HepG2 (cell line): ENCODE measurements around the gene FSD2. TPM values are rescaled to one million over a fixed set of nuclear protein-coding genes. Genes with fewer than 3 reads are reported as not detected.

ENCODE experiments used
- ARNTL ChIP-seq: sonication (generic); formaldehyde crosslinking; IDR thresholded peaks from 2 replicates; pipeline ENCODE4 v1.4.0; 2020; ENCODE audit warnings: mild to moderate bottlenecking, missing genetic modification reagents
- CENPBD1 ChIP-seq: sonication (generic); formaldehyde crosslinking; IDR thresholded peaks from 2 replicates; pipeline ENCODE4 v1.8.0; 2022; ENCODE audit warnings: missing genetic modification reagents, low read depth, mild to moderate bottlenecking, borderline replicate concordance
- CHD2 ChIP-seq: IDR thresholded peaks from 2 replicates; pipeline ENCODE4 v1.6.1; 2011; ENCODE audit warnings: low read depth, low read length, improper control_type of control experiment
- CSRNP2 ChIP-seq: sonication (generic); formaldehyde crosslinking; conservative IDR thresholded peaks from 2 replicates; pipeline ENCODE4 v1.8.0; 2022; ENCODE audit warnings: low read depth, missing genetic modification reagents
- FOXA1 ChIP-seq, 2 experiments: fragments of 450-650 bp in 1 of 2; sonication (generic) in 1 of 2; formaldehyde crosslinking in 1 of 2; IDR thresholded peaks; 2 replicates each; pipeline versions ENCODE4 v1.4.0 to v1.6.1; 2016 to 2020; ENCODE audit warnings: missing genetic modification reagents in 1 of 2
- GFI1 ChIP-seq: sonication (generic); formaldehyde crosslinking; IDR thresholded peaks from 2 replicates; pipeline ENCODE4 v1.5.0; 2020; ENCODE audit warnings: missing genetic modification reagents, mild to moderate bottlenecking, borderline replicate concordance
- KDM3A ChIP-seq: IDR thresholded peaks from 2 replicates; pipeline ENCODE4 v1.6.1; 2018; ENCODE audit warnings: low read depth, missing compliant biosample characterization
- KLF13 ChIP-seq: sonication (generic); formaldehyde crosslinking; IDR thresholded peaks from 2 replicates; pipeline ENCODE4 v1.4.0; 2020; ENCODE audit warnings: mild to moderate bottlenecking, missing genetic modification reagents
- MED1 ChIP-seq: sonication (generic); formaldehyde crosslinking; IDR thresholded peaks from 2 replicates; pipeline ENCODE4 v1.4.0; 2020; ENCODE audit warnings: missing genetic modification reagents
- NKX3-1 ChIP-seq: sonication (generic); formaldehyde crosslinking; IDR thresholded peaks from 2 replicates; pipeline ENCODE4 v1.5.0; 2020; ENCODE audit warnings: missing genetic modification reagents
- PHF5A ChIP-seq: IDR thresholded peaks from one replicate; pipeline ENCODE4 v1.6.1; 2018; ENCODE audit warnings: low read depth, missing genetic modification reagents; ENCODE audit not compliant: unreplicated experiment
- RELA ChIP-seq: sonication (generic); formaldehyde crosslinking; IDR thresholded peaks from 2 replicates; pipeline ENCODE4 v1.4.0; 2020; ENCODE audit warnings: missing genetic modification reagents
- SMAD3 ChIP-seq: sonication (generic); formaldehyde crosslinking; IDR thresholded peaks from 2 replicates; pipeline ENCODE4 v1.4.0; 2020; ENCODE audit warnings: missing genetic modification reagents
- SMARCE1 ChIP-seq: fragments of 450-650 bp; IDR thresholded peaks from 2 replicates; pipeline ENCODE4 v1.6.1; 2017; ENCODE audit warnings: borderline replicate concordance
- STAT6 ChIP-seq: sonication (generic); formaldehyde crosslinking; IDR thresholded peaks from 2 replicates; pipeline ENCODE4 v1.4.0; 2020; ENCODE audit warnings: missing genetic modification reagents, mild to moderate bottlenecking, borderline replicate concordance
- THRA ChIP-seq: sonication (generic); formaldehyde crosslinking; IDR thresholded peaks from 2 replicates; pipeline ENCODE4 v1.4.0; 2020; ENCODE audit warnings: missing genetic modification reagents, borderline replicate concordance
- ZBTB20 ChIP-seq: sonication (generic); formaldehyde crosslinking; IDR thresholded peaks from 2 replicates; pipeline ENCODE4 v1.8.1; 2023; ENCODE audit warnings: missing genetic modification reagents, low read depth, mild to moderate bottlenecking, borderline replicate concordance
- ZFP37 ChIP-seq: sonication (generic); formaldehyde crosslinking; IDR thresholded peaks from 2 replicates; pipeline ENCODE4 v1.4.0; 2020; ENCODE audit warnings: missing genetic modification reagents, borderline replicate concordance
- ZNF263 ChIP-seq: sonication (generic); formaldehyde crosslinking; IDR thresholded peaks from 2 replicates; pipeline ENCODE4 v1.4.0; 2020; ENCODE audit warnings: missing genetic modification reagents
- ZNF510 ChIP-seq: sonication (generic); formaldehyde crosslinking; IDR thresholded peaks from 2 replicates; pipeline ENCODE4 v1.4.0; 2020; ENCODE audit warnings: low read depth, mild to moderate bottlenecking, missing genetic modification reagents
- ZNF550 ChIP-seq: sonication (generic); formaldehyde crosslinking; IDR thresholded peaks from 2 replicates; pipeline ENCODE4 v1.4.0; 2020; ENCODE audit warnings: mild to moderate bottlenecking, missing genetic modification reagents, borderline replicate concordance
- ZNF660 ChIP-seq: sonication (generic); formaldehyde crosslinking; IDR thresholded peaks from 2 replicates; pipeline ENCODE4 v1.5.1; 2020; ENCODE audit warnings: mild to moderate bottlenecking, low read depth, missing genetic modification reagents, borderline replicate concordance
- ZSCAN22 ChIP-seq: sonication (generic); formaldehyde crosslinking; IDR thresholded peaks from 2 replicates; pipeline ENCODE4 v1.4.0; 2020; ENCODE audit warnings: mild to moderate bottlenecking, missing genetic modification reagents
- polyA plus RNA-seq, 8 experiments: library from polyadenylated mRNA; depleted of rRNA in 3 of 8; stranded (reverse) in 7 of 8; unstranded in 1 of 8; fragments of >200 nt; fragmentation: Illumina TruSeq in 4 of 8; extraction: Trizol in 4 of 8; gene quantifications; 2 replicates each; pipeline versions ENCODE4 v1.2.1 to v1.2.3, GENCODE V29; 2011 to 2016; ENCODE audit warnings: low read depth in 4 of 8, missing spikeins in 1 of 8, mixed read lengths in 1 of 8; ENCODE audit not compliant: insufficient read depth in 1 of 8
- total RNA-seq, 5 experiments: library from RNA; depleted of rRNA; stranded (reverse); fragments of >200 nt; fragmentation: Illumina TruSeq; extraction: Trizol; gene quantifications; 2 replicates each; pipeline ENCODE4 v1.2.3, GENCODE V29; 2016; ENCODE audit warnings: low read depth in 1 of 5

Gene FSD2
- total and polyA plus RNA-seq, 2 of the 13 experiments (the other 11 are each of a cell fraction or from before 2014, with no cell fraction given): not detected

GRCh38 chr15:82809308-82810060, 3.6 kb upstream of the FSD2 start, which contains the start of gene WHAMM (continued):
- TF ChIP-seq SMARCE1 (no peak), CSRNP2 (CRISPR knock-in tag) (no peak), ZFP37 (CRISPR knock-in tag) (no peak), SMAD3 (CRISPR knock-in tag) (no peak), ZNF660 (CRISPR knock-in tag) (no peak), THRA (peak; percentile 44; the same call in 1 of the 2 replicates), RELA (no peak), ZNF510 (CRISPR knock-in tag) (0 out of 2 replicates have a peak, but pooled peaks have one; percentile 39), GFI1 (CRISPR knock-in tag) (no peak), ZNF550 (CRISPR knock-in tag) (no peak), ARNTL (CRISPR knock-in tag) (0 out of 2 replicates have a peak, but pooled peaks have one; percentile 19), MED1 (CRISPR knock-in tag) (peak; percentile 44), NKX3-1 (CRISPR knock-in tag) (peak; percentile 61), CHD2 (no peak), ZSCAN22 (no peak), FOXA1 (IDR thresholded peaks at IDR 0.05) (no peak), FOXA1 (CRISPR knock-in tag; IDR thresholded peaks at IDR 0.05) (no peak), KDM3A (CRISPR knock-in tag) (no peak), PHF5A (CRISPR knock-in tag) (no peak), CENPBD1 (CRISPR knock-in tag) (no peak), KLF13 (CRISPR knock-in tag) (no peak), STAT6 (no peak), ZNF263 (peak; percentile 30; the same call in 1 of the 2 replicates), ZBTB20 (CRISPR knock-in tag) (peak; percentile 67; the same call in 1 of the 2 replicates)
